MM.1S (cell line): Measurements from ENCODE around the gene SPTLC1.

Source experiments
- EZH2 ChIP-seq: fragments of 300-600 bp; sonication (generic); optimal IDR thresholded peaks from 2 replicates; pipeline ENCODE3; 2017; ENCODE audit warnings: low read depth, mild to moderate bottlenecking, antibody characterized with exemption, low read length, mixed read lengths
- EZH2phosphoT487 ChIP-seq: fragments of 300-600 bp; sonication (generic); IDR thresholded peaks from 2 replicates; pipeline ENCODE4 v1.6.1; 2018; ENCODE audit warnings: antibody characterized with exemption, low read length
- TF ChIP-seq, protein P1 (sequence below): fragments of 300-600 bp; sonication (generic); IDR thresholded peaks from 2 replicates; pipeline ENCODE4 v1.5.1; 2016; ENCODE audit warnings: antibody characterized with exemption, low read length, mixed read lengths

DNA sequence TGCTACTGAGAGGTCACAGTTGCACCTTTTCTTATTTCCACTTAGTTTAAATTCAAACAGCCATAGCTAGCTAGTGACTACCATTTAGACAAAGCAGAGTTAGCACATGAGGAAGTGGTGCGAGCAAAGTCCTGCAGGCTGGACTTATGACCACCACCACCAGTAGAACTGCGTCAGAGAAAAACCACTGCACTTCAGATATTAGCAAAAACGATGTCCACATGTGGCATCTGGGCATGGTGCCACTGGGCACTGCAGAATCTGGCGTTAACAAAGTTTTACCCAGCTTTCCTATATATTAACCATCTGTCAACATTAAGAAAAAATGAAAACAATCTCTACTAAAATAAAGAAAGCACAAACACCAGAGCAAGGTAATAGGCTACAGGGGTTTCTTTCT is 80.1 kb downstream of the SPTLC1 start:
- TF ChIP-seq EZH2phosphoT487 = no peak
- TF ChIP-seq, protein P1, sequence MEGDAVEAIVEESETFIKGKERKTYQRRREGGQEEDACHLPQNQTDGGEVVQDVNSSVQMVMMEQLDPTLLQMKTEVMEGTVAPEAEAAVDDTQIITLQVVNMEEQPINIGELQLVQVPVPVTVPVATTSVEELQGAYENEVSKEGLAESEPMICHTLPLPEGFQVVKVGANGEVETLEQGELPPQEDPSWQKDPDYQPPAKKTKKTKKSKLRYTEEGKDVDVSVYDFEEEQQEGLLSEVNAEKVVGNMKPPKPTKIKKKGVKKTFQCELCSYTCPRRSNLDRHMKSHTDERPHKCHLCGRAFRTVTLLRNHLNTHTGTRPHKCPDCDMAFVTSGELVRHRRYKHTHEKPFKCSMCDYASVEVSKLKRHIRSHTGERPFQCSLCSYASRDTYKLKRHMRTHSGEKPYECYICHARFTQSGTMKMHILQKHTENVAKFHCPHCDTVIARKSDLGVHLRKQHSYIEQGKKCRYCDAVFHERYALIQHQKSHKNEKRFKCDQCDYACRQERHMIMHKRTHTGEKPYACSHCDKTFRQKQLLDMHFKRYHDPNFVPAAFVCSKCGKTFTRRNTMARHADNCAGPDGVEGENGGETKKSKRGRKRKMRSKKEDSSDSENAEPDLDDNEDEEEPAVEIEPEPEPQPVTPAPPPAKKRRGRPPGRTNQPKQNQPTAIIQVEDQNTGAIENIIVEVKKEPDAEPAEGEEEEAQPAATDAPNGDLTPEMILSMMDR = no peak
- no peak for TF ChIP-seq EZH2
